Measurements from ENCODE around the gene UBQLN1. TPM values are rescaled to one million over a fixed set of nuclear protein-coding genes. Genes with fewer than 3 reads are reported as not detected.

UBQLN1 gene
- total RNA-seq, 4 donors from 2014 or later: 100 to 123 (median 110) TPM

GRCh38 chr9:83629433-83630104 is 78.2 kb downstream of the UBQLN1 start:
- Histone ChIP-seq H3K27me3 (no peaks in the 10 kb centered on the region), H3K4me1 (peaks cover 0 to 4% (median under 1%) of the 10 kb centered on the region in 4 donors), H3K9me3 (no peaks in the 10 kb centered on the region), H3K36me3 (peaks cover 0 to 45% (median 0%) of the 10 kb centered on the region in 3 donors), H3K27ac (peak overlapping the region in 1 of 4 donors; percentile 6), H3K4me3 (no peak overlapping the region)
- WGBS, 2 donors: 66 to 71% methylated on average over 7 of the region's 7 CpGs
- DNase-seq (ENCODE audit: low spot score in 2 of 2): no peak
- TF ChIP-seq CTCF (IDR thresholded peaks at IDR 0.05) (no peak), EP300 (IDR thresholded peaks at IDR 0.05) (no peak), POLR2A (IDR thresholded peaks at IDR 0.05) (no peak)

- peaks cover 0 to 14% (median 4%) of the 10 kb centered on the region in 4 donors for H3K4me1 ChIP-seq
- no peak for DNase-seq (ENCODE audit: low spot score in 2 of 2)
- H3K9me3 ChIP-seq: no peaks in the 10 kb centered on the region
- no peak overlapping the region for H3K4me3 ChIP-seq
- WGBS, 2 donors: 91 to 96% methylated on average over 5 of the region's 5 CpGs
- H3K36me3 ChIP-seq: peaks cover 0 to 44% (median 0%) of the 10 kb centered on the region in 3 donors
- no peaks in the 10 kb centered on the region for H3K27me3 ChIP-seq
- TF ChIP-seq CTCF (IDR thresholded peaks at IDR 0.05) (no peak), POLR2A (IDR thresholded peaks at IDR 0.05) (no peak), EP300 (IDR thresholded peaks at IDR 0.05) (no peak)
- no peak overlapping the region for H3K27ac ChIP-seq
Observed at GRCh38 chr9:83628540-83628939, 79.2 kb downstream of the UBQLN1 start.

GRCh38 chr9:83625178-83625577 is 82.6 kb downstream of the UBQLN1 start:
- Histone ChIP-seq H3K4me3 (no peak overlapping the region), H3K27me3 (no peaks in the 10 kb centered on the region), H3K36me3 (peaks cover 0 to 39% (median 0%) of the 10 kb centered on the region in 3 donors), H3K4me1 (peaks cover 0 to 22% (median 4%) of the 10 kb centered on the region in 4 donors), H3K27ac (no peak overlapping the region), H3K9me3 (no peaks in the 10 kb centered on the region)
- TF ChIP-seq CTCF (IDR thresholded peaks at IDR 0.05) (no peak), EP300 (IDR thresholded peaks at IDR 0.05) (no peak), POLR2A (IDR thresholded peaks at IDR 0.05) (no peak)
- WGBS, 2 donors: 83 to 93% methylated on average over 3 of the region's 3 CpGs
- no peak for DNase-seq (ENCODE audit: low spot score in 2 of 2)

GRCh38 chr9:83623679-83624076 is 84.1 kb downstream of the UBQLN1 start:
- Histone ChIP-seq H3K4me3 (peak overlapping the region; percentile 64 to 98 (median 84)), H3K27ac (peak overlapping the region; percentile 74 to 98 (median 91)), H3K27me3 (no peaks in the 10 kb centered on the region), H3K4me1 (peaks cover 0 to 22% (median 4%) of the 10 kb centered on the region in 4 donors), H3K9me3 (no peaks in the 10 kb centered on the region), H3K36me3 (peaks cover 0 to 25% (median 0%) of the 10 kb centered on the region in 3 donors)
- DNase-seq (ENCODE audit: low spot score in 2 of 2): no peak
- TF ChIP-seq CTCF (IDR thresholded peaks at IDR 0.05): no peak
- no peak for TF ChIP-seq EP300 (IDR thresholded peaks at IDR 0.05)
- TF ChIP-seq POLR2A (IDR thresholded peaks at IDR 0.05): no peak
- 7 to 8% methylated on average over 5 of the region's 5 CpGs for WGBS, 2 donors

GRCh38 chr9:83622939-83623678 is 84.6 kb downstream of the UBQLN1 start, which contains the start of gene IDNK:
TSS of gene IDNK (plus strand) at chr9:83623143. CDS start at chr9:83623172, 29 bp downstream.
- TF ChIP-seq POLR2A (IDR thresholded peaks at IDR 0.05) (peak in 1 of 2 donors; percentile 37), EP300 (IDR thresholded peaks at IDR 0.05) (no peak), CTCF (IDR thresholded peaks at IDR 0.05) (peak in 1 of 5 experiments; percentile 15)
- peak within 1 kb of the TSS; percentile 74 to 98 (median 91) for H3K27ac ChIP-seq
- H3K4me1 ChIP-seq: peaks cover 0 to 22% (median 4%) of the 10 kb centered on the region in 4 donors
- peaks cover 0 to 20% (median 0%) of the 10 kb centered on the region in 3 donors for H3K36me3 ChIP-seq
- DNase-seq (ENCODE audit: low spot score in 2 of 2): peak in 1 of 2 donors; percentile 24
- peak within 1 kb of the TSS; percentile 64 to 98 (median 84) for H3K4me3 ChIP-seq
- WGBS, 2 donors: 0 to 1% methylated on average over 40 to 56 of the region's 79 CpGs
- no peaks in the 10 kb centered on the region for H3K9me3 ChIP-seq
- no peaks in the 10 kb centered on the region for H3K27me3 ChIP-seq

Data from tibial nerve (tissue), 4 donors.